ENCODE measurements around the gene GARIN5B.

The GARIN5B gene

GRCh38 chr19:55382522-55383054, 19.5 kb upstream of the GARIN5B start:
- no peak overlapping the region for H3K4me3 ChIP-seq (ENCODE audit: low read length)
- DNase-seq (ENCODE audit: low read depth): no peak
- TF ChIP-seq CTCF (conservative IDR thresholded peaks at IDR 0.05; ENCODE audit: low read length): no peak

GRCh38 chr19:55382013-55382412, 19.0 kb upstream of the GARIN5B start:
- TF ChIP-seq CTCF (conservative IDR thresholded peaks at IDR 0.05; ENCODE audit: low read length): no peak
- H3K4me3 ChIP-seq (ENCODE audit: low read length): no peak overlapping the region
- no peak for DNase-seq (ENCODE audit: low read depth)

- TF ChIP-seq CTCF (conservative IDR thresholded peaks at IDR 0.05; ENCODE audit: low read length): no peak
- no peak for DNase-seq (ENCODE audit: low read depth)
- H3K4me3 ChIP-seq (ENCODE audit: low read length): no peak overlapping the region
These were observed 16.1 kb upstream of the GARIN5B start for GRCh38 chr19:55379174-55379573.

- no peak for TF ChIP-seq CTCF (conservative IDR thresholded peaks at IDR 0.05; ENCODE audit: low read length)
- no peak for DNase-seq (ENCODE audit: low read depth)
- no peak overlapping the region for H3K4me3 ChIP-seq (ENCODE audit: low read length)
These were observed 14.5 kb upstream of the GARIN5B start for GRCh38 chr19:55377356-55378131.

- H3K4me3 ChIP-seq (ENCODE audit: low read length): no peak within 1 kb of the TSS
- no peak for DNase-seq (ENCODE audit: low read depth)
- TF ChIP-seq CTCF (conservative IDR thresholded peaks at IDR 0.05; ENCODE audit: low read length): no peak
These were observed 13.3 kb upstream of the GARIN5B start, which contains the start of gene TMEM190 for GRCh38 chr19:55376241-55376933. Gene TMEM190 (plus strand): TSS chr19:55376826. CDS start chr19:55376854, 28 bp downstream.

GRCh38 chr19:55373993-55374757, 11.1 kb upstream of the GARIN5B start:
- no peak for TF ChIP-seq CTCF (conservative IDR thresholded peaks at IDR 0.05; ENCODE audit: low read length)
- H3K4me3 ChIP-seq (ENCODE audit: low read length): no peak overlapping the region
- DNase-seq (ENCODE audit: low read depth): peak; percentile 59

All from AG10803 (cell line).